ENCODE measurements around the gene ZSWIM1. TPM values are rescaled to one million over a fixed set of nuclear protein-coding genes. Genes with fewer than 3 reads are reported as not detected.

Gene ZSWIM1
- total and polyA plus RNA-seq, 2 of the 13 experiments (the other 11 are each of a cell fraction or from before 2014, with no cell fraction given): 9.5 to 11.7 TPM

DNA sequence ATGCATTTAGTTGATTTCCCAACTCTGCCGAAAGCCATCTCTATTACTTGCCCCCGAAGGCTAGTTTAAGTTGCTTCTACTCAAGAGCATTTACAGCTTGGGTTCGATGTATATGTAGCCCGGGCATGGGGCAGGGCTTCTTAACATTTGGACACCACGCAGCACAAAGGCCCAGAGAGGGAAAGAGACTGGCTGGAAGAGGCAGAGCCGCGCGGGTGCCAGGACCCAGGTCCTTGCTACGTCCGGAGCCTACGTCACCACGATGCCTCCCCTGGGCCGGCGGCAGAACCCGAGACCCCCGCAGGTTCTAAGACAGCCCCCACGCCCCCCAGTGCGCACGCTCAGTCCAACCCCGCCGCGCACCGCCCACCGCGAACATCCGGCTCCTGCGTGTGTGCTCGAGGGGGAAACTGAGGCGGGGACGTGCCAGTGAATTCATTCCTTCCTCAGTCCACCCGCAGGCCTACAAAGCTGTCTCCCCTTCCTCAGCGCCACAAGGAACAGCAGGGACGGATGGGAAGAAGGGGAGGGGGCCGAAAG lies 53.1 kb downstream of the ZSWIM1 start (continued):
- TF ChIP-seq, protein P1, sequence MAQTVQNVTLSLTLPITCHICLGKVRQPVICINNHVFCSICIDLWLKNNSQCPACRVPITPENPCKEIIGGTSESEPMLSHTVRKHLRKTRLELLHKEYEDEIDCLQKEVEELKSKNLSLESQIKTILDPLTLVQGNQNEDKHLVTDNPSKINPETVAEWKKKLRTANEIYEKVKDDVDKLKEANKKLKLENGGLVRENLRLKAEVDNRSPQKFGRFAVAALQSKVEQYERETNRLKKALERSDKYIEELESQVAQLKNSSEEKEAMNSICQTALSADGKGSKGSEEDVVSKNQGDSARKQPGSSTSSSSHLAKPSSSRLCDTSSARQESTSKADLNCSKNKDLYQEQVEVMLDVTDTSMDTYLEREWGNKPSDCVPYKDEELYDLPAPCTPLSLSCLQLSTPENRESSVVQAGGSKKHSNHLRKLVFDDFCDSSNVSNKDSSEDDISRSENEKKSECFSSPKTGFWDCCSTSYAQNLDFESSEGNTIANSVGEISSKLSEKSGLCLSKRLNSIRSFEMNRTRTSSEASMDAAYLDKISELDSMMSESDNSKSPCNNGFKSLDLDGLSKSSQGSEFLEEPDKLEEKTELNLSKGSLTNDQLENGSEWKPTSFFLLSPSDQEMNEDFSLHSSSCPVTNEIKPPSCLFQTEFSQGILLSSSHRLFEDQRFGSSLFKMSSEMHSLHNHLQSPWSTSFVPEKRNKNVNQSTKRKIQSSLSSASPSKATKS (CRISPR knock-in tag; IDR thresholded peaks at IDR 0.05): peak; percentile 86; the same call in 1 of the 2 replicates
- TF ChIP-seq RFXANK (CRISPR knock-in tag; IDR thresholded peaks at IDR 0.05) (no peak), XRCC5 (optimal IDR thresholded peaks at IDR 0.05; ENCODE audit: low read length) (no peak), ZNF724P (CRISPR knock-in tag; IDR thresholded peaks at IDR 0.05; ENCODE audit: borderline replicate concordance) (peak; percentile 26; the same call in 1 of the 2 replicates), ZNF879 (CRISPR knock-in tag; IDR thresholded peaks at IDR 0.05) (no peak; the same call in 1 of the 2 replicates), PAF1 (CRISPR knock-in tag; IDR thresholded peaks at IDR 0.05) (peak; percentile 76; the same call in 1 of the 2 replicates), ZNF598 (CRISPR knock-in tag; IDR thresholded peaks at IDR 0.05; ENCODE audit: borderline replicate concordance) (peak; percentile 79; the same call in 1 of the 2 replicates), REPIN1 (CRISPR knock-in tag; IDR thresholded peaks at IDR 0.05; ENCODE audit: borderline replicate concordance, low read depth) (no peak), ZNF253 (CRISPR knock-in tag; IDR thresholded peaks at IDR 0.05; ENCODE audit: borderline replicate concordance) (no peak; the same call in 1 of the 2 replicates), ZNF572 (CRISPR knock-in tag; IDR thresholded peaks at IDR 0.05) (peak; percentile 53; the same call in 1 of the 2 replicates), ZKSCAN1 (IDR thresholded peaks at IDR 0.05; ENCODE audit: low read length) (no peak), ZNF235 (CRISPR knock-in tag; IDR thresholded peaks at IDR 0.05; ENCODE audit: borderline replicate concordance) (no peak; the same call in 1 of the 2 replicates), PHF20 (CRISPR knock-in tag; IDR thresholded peaks at IDR 0.05) (no peak), ZNF263 (CRISPR knock-in tag; IDR thresholded peaks at IDR 0.05) (no peak), GFI1 (CRISPR knock-in tag; IDR thresholded peaks at IDR 0.05; ENCODE audit: borderline replicate concordance) (peak; percentile 64; the same call in 1 of the 2 replicates), MED1 (CRISPR knock-in tag; IDR thresholded peaks at IDR 0.05) (no peak), NR1H2 (CRISPR knock-in tag; IDR thresholded peaks at IDR 0.05; ENCODE audit: borderline replicate concordance, low read depth) (no peak), ZNF329 (CRISPR knock-in tag; IDR thresholded peaks at IDR 0.05; ENCODE audit: low read depth) (no peak; the same call in 1 of the 2 replicates), SOX13 (IDR thresholded peaks at IDR 0.05) (no peak), SOX13 (CRISPR knock-in tag; conservative IDR thresholded peaks at IDR 0.05 in 1 of 2, IDR thresholded peaks at IDR 0.05 in 1 of 2) (no peak), YEATS4 (CRISPR knock-in tag; IDR thresholded peaks at IDR 0.05; ENCODE audit: borderline replicate concordance) (no peak), ZNF839 (CRISPR knock-in tag; IDR thresholded peaks at IDR 0.05; ENCODE audit: borderline replicate concordance) (no peak)
- TF ChIP-seq, protein P2, sequence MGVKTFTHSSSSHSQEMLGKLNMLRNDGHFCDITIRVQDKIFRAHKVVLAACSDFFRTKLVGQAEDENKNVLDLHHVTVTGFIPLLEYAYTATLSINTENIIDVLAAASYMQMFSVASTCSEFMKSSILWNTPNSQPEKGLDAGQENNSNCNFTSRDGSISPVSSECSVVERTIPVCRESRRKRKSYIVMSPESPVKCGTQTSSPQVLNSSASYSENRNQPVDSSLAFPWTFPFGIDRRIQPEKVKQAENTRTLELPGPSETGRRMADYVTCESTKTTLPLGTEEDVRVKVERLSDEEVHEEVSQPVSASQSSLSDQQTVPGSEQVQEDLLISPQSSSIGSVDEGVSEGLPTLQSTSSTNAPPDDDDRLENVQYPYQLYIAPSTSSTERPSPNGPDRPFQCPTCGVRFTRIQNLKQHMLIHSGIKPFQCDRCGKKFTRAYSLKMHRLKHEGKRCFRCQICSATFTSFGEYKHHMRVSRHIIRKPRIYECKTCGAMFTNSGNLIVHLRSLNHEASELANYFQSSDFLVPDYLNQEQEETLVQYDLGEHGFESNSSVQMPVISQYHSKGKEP (CRISPR knock-in tag; IDR thresholded peaks at IDR 0.05): no peak; the same call in 1 of the 2 replicates
- TF ChIP-seq, protein P3, sequence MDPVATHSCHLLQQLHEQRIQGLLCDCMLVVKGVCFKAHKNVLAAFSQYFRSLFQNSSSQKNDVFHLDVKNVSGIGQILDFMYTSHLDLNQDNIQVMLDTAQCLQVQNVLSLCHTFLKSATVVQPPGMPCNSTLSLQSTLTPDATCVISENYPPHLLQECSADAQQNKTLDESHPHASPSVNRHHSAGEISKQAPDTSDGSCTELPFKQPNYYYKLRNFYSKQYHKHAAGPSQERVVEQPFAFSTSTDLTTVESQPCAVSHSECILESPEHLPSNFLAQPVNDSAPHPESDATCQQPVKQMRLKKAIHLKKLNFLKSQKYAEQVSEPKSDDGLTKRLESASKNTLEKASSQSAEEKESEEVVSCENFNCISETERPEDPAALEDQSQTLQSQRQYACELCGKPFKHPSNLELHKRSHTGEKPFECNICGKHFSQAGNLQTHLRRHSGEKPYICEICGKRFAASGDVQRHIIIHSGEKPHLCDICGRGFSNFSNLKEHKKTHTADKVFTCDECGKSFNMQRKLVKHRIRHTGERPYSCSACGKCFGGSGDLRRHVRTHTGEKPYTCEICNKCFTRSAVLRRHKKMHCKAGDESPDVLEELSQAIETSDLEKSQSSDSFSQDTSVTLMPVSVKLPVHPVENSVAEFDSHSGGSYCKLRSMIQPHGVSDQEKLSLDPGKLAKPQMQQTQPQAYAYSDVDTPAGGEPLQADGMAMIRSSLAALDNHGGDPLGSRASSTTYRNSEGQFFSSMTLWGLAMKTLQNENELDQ (CRISPR knock-in tag; IDR thresholded peaks at IDR 0.05; ENCODE audit: borderline replicate concordance): no peak
- TF ChIP-seq, protein P4, sequence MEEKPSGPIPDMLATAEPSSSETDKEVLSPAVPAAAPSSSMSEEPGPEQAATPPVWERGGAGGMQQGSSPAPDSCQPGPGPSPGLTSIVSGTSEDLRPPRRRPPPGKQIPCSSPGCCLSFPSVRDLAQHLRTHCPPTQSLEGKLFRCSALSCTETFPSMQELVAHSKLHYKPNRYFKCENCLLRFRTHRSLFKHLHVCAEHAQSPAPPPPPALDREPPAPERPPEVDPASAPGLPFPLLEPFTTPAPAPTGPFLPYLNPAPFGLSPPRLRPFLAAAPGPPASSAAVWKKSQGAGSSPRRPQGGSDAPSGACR (CRISPR knock-in tag; IDR thresholded peaks at IDR 0.05): no peak
